Measurements from ENCODE around the gene CDC6.

- no peak for TF ChIP-seq CTCF (IDR thresholded peaks at IDR 0.05)
- TF ChIP-seq POLR2A (IDR thresholded peaks at IDR 0.05), result no peak
Observed at GRCh38 chr17:40315678-40316570, 28.2 kb downstream of the CDC6 start.

Measured in Peyer's patch (tissue), 4 donors.